Ishikawa (cell line): Measurements from ENCODE around the gene FIGNL1.

ENCODE experiments used
- CEBPB ChIP-seq: IDR thresholded peaks from 2 replicates; pipeline ENCODE4 v1.6.1; 2012
- CREB1 ChIP-seq: IDR thresholded peaks from 2 replicates; pipeline ENCODE4 v1.6.1; 2012; ENCODE audit warnings: low read depth
- EGR1 ChIP-seq: IDR thresholded peaks from 2 replicates; pipeline ENCODE4 v1.6.1; 2012
- EP300 ChIP-seq: IDR thresholded peaks from 2 replicates; pipeline ENCODE4 v1.6.1; 2012; ENCODE audit warnings: borderline replicate concordance
- FOXM1 ChIP-seq: IDR thresholded peaks from 2 replicates; pipeline ENCODE4 v1.6.1; 2012; ENCODE audit warnings: low read depth, borderline replicate concordance
- MAX ChIP-seq: IDR thresholded peaks from 2 replicates; pipeline ENCODE4 v1.6.1; 2012
- NFIC ChIP-seq: IDR thresholded peaks from 2 replicates; pipeline ENCODE4 v1.6.1; 2012
- REST ChIP-seq: IDR thresholded peaks from 2 replicates; pipeline ENCODE4 v1.6.1; 2012; ENCODE audit warnings: low read depth, mild to moderate bottlenecking
- TAF1 ChIP-seq: IDR thresholded peaks from 2 replicates; pipeline ENCODE4 v1.6.1; 2012; ENCODE audit warnings: low read depth, mild to moderate bottlenecking
- TCF12 ChIP-seq: IDR thresholded peaks from 2 replicates; pipeline ENCODE4 v1.6.1; 2012; ENCODE audit warnings: low read depth
- TEAD4 ChIP-seq: IDR thresholded peaks from 2 replicates; pipeline ENCODE4 v1.6.1; 2012
- USF1 ChIP-seq: IDR thresholded peaks from 2 replicates; pipeline ENCODE4 v1.6.1; 2012
- YY1 ChIP-seq: IDR thresholded peaks from 2 replicates; pipeline ENCODE4 v1.6.1; 2012; ENCODE audit warnings: low read depth
- ZBTB7A ChIP-seq: IDR thresholded peaks from 2 replicates; pipeline ENCODE4 v1.6.1; 2012; ENCODE audit warnings: low read depth

FIGNL1 gene

GRCh38 chr7:50479743-50480517 is 29.8 kb upstream of the FIGNL1 start:
- no peak for TF ChIP-seq CREB1
- TF ChIP-seq FOXM1: no peak
- TF ChIP-seq EGR1: no peak
- no peak for TF ChIP-seq NFIC
- TF ChIP-seq TEAD4: no peak
- TF ChIP-seq USF1: no peak
- no peak for TF ChIP-seq TCF12

GRCh38 chr7:50477640-50478039 is 27.5 kb upstream of the FIGNL1 start:
- no peak for TF ChIP-seq NFIC

GRCh38 chr7:50476953-50477625 is 26.9 kb upstream of the FIGNL1 start:
- no peak for TF ChIP-seq TAF1
- TF ChIP-seq FOXM1: no peak
- no peak for TF ChIP-seq EP300

GRCh38 chr7:50475340-50475739 is 25.2 kb upstream of the FIGNL1 start:
- TF ChIP-seq USF1 (no peak), NFIC (no peak), TCF12 (no peak), TAF1 (no peak), REST (no peak), CEBPB (no peak), EP300 (no peak), MAX (no peak), TEAD4 (no peak), EGR1 (no peak), CREB1 (no peak), ZBTB7A (no peak)

GRCh38 chr7:50474382-50475160 is 24.4 kb upstream of the FIGNL1 start:
- TF ChIP-seq FOXM1: no peak

- TF ChIP-seq NFIC (no peak), TAF1 (no peak), TCF12 (no peak), EP300 (no peak), YY1 (no peak), REST (no peak)
These were observed 23.4 kb upstream of the FIGNL1 start for GRCh38 chr7:50473531-50473930.

GRCh38 chr7:50472427-50472826 is 22.3 kb upstream of the FIGNL1 start:
- TF ChIP-seq YY1 (no peak), MAX (no peak), CEBPB (no peak), TCF12 (no peak), USF1 (no peak), REST (no peak)
